Tibial nerve (tissue), 3 donors: ENCODE measurements around the gene RAB11FIP4.

ENCODE experiments used
- POLR2A ChIP-seq, 2 donors: fragments of 450-650 bp; IDR thresholded peaks; one replicate each; pipeline ENCODE4 v1.6.1; 2017; ENCODE audit warnings: antibody characterized with exemption in 2 of 2, mild to moderate bottlenecking in 2 of 2, moderate library complexity in 2 of 2
- TF ChIP-seq, protein P1 (sequence below), 5 experiments: fragments of 200-600 bp in 3 of 5; fragments of 450-650 bp in 2 of 5; sonication (generic) in 3 of 5; IDR thresholded peaks; one replicate each; pipeline ENCODE4 v1.5.1; 2016 to 2019; ENCODE audit warnings: antibody characterized with exemption in 5 of 5, mild to moderate bottlenecking in 3 of 5, moderate library complexity in 2 of 5

GRCh38 chr17:31475378-31476162 lies 84.1 kb downstream of the RAB11FIP4 start:
- TF ChIP-seq, protein P1, sequence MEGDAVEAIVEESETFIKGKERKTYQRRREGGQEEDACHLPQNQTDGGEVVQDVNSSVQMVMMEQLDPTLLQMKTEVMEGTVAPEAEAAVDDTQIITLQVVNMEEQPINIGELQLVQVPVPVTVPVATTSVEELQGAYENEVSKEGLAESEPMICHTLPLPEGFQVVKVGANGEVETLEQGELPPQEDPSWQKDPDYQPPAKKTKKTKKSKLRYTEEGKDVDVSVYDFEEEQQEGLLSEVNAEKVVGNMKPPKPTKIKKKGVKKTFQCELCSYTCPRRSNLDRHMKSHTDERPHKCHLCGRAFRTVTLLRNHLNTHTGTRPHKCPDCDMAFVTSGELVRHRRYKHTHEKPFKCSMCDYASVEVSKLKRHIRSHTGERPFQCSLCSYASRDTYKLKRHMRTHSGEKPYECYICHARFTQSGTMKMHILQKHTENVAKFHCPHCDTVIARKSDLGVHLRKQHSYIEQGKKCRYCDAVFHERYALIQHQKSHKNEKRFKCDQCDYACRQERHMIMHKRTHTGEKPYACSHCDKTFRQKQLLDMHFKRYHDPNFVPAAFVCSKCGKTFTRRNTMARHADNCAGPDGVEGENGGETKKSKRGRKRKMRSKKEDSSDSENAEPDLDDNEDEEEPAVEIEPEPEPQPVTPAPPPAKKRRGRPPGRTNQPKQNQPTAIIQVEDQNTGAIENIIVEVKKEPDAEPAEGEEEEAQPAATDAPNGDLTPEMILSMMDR (IDR thresholded peaks at IDR 0.05), result no peak
- TF ChIP-seq POLR2A (IDR thresholded peaks at IDR 0.05), result no peak
